Thoracic aorta (tissue), 2 donors: ENCODE measurements around the gene NHLRC2. TPM values are rescaled to one million over a fixed set of nuclear protein-coding genes. Genes with fewer than 3 reads are reported as not detected.

Source experiments
- ATAC-seq: fragments of 150-250 bp; one replicate; pipeline ENCODE4 v1.8.0; 2017; ENCODE audit warnings: low read depth; ENCODE audit not compliant: insufficient number of reproducible peaks, low FRiP score
- DNase-seq: peaks from one replicate; pipeline ENCODE4 v3.0.0-alpha.2; 2020; ENCODE audit warnings: low spot score
- H3K27ac ChIP-seq, 2 donors: fragments of 200-600 bp; sonication (generic); 1 replicate in 1 of 2; 2 replicates in 1 of 2; pipeline ENCODE4 v1.5.1; 2016; ENCODE audit warnings: mild to moderate bottlenecking in 2 of 2, moderate library complexity in 2 of 2
- H3K27me3 ChIP-seq: fragments of 200-600 bp; sonication (generic); replicated peaks from 2 replicates; pipeline ENCODE4 v1.6.0; 2016; ENCODE audit warnings: mild to moderate bottlenecking; ENCODE audit not compliant: insufficient read depth
- H3K36me3 ChIP-seq: fragments of 200-600 bp; sonication (generic); one replicate; pipeline ENCODE4 v1.5.1; 2016
- H3K4me1 ChIP-seq, 2 donors: fragments of 200-600 bp; sonication (generic); 1 replicate in 1 of 2; 2 replicates in 1 of 2; pipeline versions ENCODE4 v1.5.1 to v1.6.0; 2016; ENCODE audit warnings: low read depth in 2 of 2, mild to moderate bottlenecking in 1 of 2; ENCODE audit not compliant: control insufficient read depth in 1 of 2
- H3K4me3 ChIP-seq: fragments of 200-600 bp; sonication (generic); 2 replicates; pipeline ENCODE4 v1.5.1; 2016; ENCODE audit warnings: mild to moderate bottlenecking
- H3K9me3 ChIP-seq: fragments of 200-600 bp; sonication (generic); 2 replicates; pipeline ENCODE4 v1.5.1; 2016
- total RNA-seq, 2 donors: library from RNA; depleted of rRNA; stranded (reverse); fragments of >200 nt; gene quantifications; one replicate each; pipeline versions ENCODE4 v1.1.0 to v1.2.3, GENCODE V29; 2016
- TF ChIP-seq, protein P1 (sequence below): fragments of 200-600 bp; sonication (generic); IDR thresholded peaks from one replicate; pipeline ENCODE4 v1.5.1; 2019; ENCODE audit warnings: antibody characterized with exemption

Gene NHLRC2
- total RNA-seq, 2 donors from 2014 or later, result 21.9 to 56.5 TPM

DNA sequence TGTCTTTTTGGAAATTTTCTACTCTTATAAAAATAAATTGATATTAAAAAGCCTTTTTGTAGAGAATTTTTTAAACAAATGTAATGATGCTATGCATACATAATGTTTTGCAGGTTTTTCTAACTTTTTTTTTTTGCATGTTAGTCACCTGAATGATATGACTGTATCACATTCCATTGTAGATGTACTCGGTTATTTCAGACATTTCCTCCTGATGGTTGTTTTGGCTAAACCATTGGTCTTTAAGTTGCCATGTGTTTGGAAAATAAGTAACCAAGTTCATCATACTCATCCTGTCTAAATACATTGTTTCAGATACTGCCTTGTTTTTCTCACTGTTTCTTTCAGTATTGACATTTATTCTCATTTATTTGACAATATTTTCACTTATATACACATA is 25.8 kb downstream of the NHLRC2 start:
- no peak for ATAC-seq
- no peak overlapping the region for H3K27ac ChIP-seq
- no peaks in the 10 kb centered on the region for H3K36me3 ChIP-seq
- H3K4me3 ChIP-seq, result no peak overlapping the region
- peaks cover 0 to 4% of the 10 kb centered on the region in 2 donors for H3K4me1 ChIP-seq
- no peaks in the 10 kb centered on the region for H3K9me3 ChIP-seq
- no peak for DNase-seq
- TF ChIP-seq, protein P1, sequence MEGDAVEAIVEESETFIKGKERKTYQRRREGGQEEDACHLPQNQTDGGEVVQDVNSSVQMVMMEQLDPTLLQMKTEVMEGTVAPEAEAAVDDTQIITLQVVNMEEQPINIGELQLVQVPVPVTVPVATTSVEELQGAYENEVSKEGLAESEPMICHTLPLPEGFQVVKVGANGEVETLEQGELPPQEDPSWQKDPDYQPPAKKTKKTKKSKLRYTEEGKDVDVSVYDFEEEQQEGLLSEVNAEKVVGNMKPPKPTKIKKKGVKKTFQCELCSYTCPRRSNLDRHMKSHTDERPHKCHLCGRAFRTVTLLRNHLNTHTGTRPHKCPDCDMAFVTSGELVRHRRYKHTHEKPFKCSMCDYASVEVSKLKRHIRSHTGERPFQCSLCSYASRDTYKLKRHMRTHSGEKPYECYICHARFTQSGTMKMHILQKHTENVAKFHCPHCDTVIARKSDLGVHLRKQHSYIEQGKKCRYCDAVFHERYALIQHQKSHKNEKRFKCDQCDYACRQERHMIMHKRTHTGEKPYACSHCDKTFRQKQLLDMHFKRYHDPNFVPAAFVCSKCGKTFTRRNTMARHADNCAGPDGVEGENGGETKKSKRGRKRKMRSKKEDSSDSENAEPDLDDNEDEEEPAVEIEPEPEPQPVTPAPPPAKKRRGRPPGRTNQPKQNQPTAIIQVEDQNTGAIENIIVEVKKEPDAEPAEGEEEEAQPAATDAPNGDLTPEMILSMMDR, result no peak
- H3K27me3 ChIP-seq, result no peaks in the 10 kb centered on the region

DNA sequence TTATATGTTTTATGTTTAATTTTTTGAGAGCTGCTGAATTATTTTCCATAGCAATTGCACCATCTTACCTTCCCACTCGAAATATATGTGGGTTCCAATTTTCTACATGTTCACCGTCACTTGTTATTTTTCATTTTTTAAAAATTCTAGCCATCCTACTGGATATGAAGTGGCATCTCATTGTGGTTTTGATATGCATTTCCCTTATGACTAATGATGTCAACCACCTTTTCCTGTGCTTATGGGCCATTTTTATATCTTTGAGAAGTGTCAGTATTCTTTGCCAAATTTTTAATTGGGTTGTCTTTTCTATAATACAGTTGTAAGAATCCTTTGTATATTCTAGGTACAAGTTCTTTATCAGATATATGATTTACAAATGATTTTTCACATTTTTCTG is 27.8 kb downstream of the NHLRC2 start:
- peaks cover 8% of the 10 kb centered on the region for H3K36me3 ChIP-seq

DNA sequence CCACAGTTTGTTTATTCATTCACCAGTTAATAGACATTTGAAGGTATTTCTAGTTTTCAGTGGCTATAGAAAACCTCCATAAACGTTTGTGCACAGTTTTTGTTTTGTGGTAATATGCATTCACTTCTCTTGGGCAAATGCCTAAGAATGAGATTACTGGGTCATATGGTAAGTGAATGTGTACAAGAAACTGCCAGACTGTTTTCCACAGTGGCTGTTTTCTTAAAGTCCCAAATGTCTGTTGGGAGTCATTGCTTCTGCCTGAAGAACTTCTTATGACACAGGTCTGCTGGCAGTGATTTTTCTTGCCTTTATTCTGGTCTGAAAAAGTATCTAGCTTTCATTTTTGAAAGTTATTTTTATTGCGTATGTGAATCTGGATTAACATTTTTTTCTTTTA is 35.5 kb downstream of the NHLRC2 start:
- Histone ChIP-seq H3K9me3 (no peaks in the 10 kb centered on the region), H3K27me3 (no peaks in the 10 kb centered on the region), H3K27ac (no peak overlapping the region), H3K4me3 (no peak overlapping the region), H3K4me1 (peaks cover 4 to 22% of the 10 kb centered on the region in 2 donors), H3K36me3 (peaks cover 10% of the 10 kb centered on the region)
- ATAC-seq (no peak), DNase-seq (no peak)
- TF ChIP-seq, protein P1, result no peak

More for the DNA sequence above, 27.8 kb downstream of the NHLRC2 start:
- H3K27ac ChIP-seq, result no peak overlapping the region
- H3K4me1 ChIP-seq, result peaks cover 0 to 4% of the 10 kb centered on the region in 2 donors
- H3K9me3 ChIP-seq, result no peaks in the 10 kb centered on the region
- TF ChIP-seq, protein P1, result no peak
- H3K27me3 ChIP-seq, result no peaks in the 10 kb centered on the region
- ATAC-seq, result no peak
- H3K4me3 ChIP-seq, result no peak overlapping the region
- DNase-seq, result no peak

DNA sequence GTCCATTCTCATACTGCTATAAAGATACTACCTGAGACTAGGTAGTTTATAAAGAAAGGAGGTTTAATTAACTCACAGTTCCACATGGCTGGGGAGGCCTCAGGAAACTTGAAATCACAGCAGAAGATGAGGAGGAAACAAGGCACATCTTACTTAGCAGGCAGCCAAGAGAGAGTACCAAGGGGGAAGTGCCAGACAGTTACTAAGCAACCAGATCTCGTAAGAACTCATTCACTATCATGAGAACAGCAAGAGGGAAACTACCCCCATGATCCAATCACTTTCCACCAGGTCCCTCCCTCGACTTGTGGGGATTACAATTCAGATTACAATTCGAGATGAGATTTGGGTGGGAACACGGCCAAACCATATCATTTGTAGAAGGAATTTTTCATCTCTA is 36.3 kb downstream of the NHLRC2 start:
- Histone ChIP-seq H3K9me3 (no peaks in the 10 kb centered on the region), H3K4me3 (no peak overlapping the region), H3K27me3 (no peaks in the 10 kb centered on the region), H3K27ac (no peak overlapping the region), H3K4me1 (peaks cover 4 to 22% of the 10 kb centered on the region in 2 donors), H3K36me3 (peaks cover 10% of the 10 kb centered on the region)
- no peak for ATAC-seq
- TF ChIP-seq, protein P1, result no peak
- DNase-seq, result no peak

DNA sequence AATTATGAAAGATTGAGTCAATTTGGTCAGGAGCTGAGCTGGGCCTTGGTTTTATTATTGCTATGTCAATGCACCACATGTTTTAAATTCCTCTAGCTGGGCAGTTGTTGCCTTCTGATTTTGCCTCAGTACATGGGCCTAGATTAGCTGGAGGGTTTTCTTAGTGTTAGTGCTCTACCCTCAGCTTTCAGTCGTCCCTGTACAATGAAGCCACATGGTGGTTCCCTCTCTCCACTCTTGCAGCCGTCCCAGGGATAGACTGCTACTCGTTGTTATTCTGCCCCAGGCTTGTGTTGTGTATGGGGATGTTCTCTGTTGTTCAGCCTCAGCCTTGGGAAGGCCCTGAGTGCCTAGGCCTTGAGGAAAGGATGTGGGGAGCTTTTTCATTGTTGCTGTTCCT is 37.0 kb downstream of the NHLRC2 start:
- ATAC-seq (no peak), DNase-seq (no peak)
- Histone ChIP-seq H3K4me1 (peaks cover 4 to 22% of the 10 kb centered on the region in 2 donors), H3K27me3 (no peaks in the 10 kb centered on the region), H3K27ac (peak overlapping the region in 1 of 2 donors; percentile 34), H3K9me3 (no peaks in the 10 kb centered on the region), H3K36me3 (peaks cover 6% of the 10 kb centered on the region), H3K4me3 (no peak overlapping the region)
- TF ChIP-seq, protein P1, result no peak
